ENCODE data around the gene CYP2A13.
"Not testable (repeated sequence)": the region's sequence is repeated elsewhere in the genome, so short reads cannot be mapped to it uniquely, and the experiment has no call there.

CYP2A13 gene

DNA sequence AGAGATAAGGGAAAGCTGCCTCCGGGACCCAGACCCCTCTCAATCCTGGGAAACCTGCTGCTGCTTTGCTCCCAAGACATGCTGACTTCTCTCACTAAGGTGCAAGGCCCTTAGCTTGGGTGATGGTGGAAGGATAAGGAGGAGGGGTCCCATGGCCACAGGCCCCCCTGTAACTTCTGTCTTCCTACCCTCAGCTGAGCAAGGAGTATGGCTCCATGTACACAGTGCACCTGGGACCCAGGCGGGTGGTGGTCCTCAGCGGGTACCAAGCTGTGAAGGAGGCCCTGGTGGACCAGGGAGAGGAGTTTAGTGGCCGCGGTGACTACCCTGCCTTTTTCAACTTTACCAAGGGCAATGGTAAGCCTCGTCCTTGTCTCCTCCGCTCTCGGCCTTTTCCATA is 28.0 kb downstream of the CYP2A13 start:
- in situ Hi-C loops (cut with MboI; ENCODE audit: low sequenced_read_pairs) = no loop called here

DNA sequence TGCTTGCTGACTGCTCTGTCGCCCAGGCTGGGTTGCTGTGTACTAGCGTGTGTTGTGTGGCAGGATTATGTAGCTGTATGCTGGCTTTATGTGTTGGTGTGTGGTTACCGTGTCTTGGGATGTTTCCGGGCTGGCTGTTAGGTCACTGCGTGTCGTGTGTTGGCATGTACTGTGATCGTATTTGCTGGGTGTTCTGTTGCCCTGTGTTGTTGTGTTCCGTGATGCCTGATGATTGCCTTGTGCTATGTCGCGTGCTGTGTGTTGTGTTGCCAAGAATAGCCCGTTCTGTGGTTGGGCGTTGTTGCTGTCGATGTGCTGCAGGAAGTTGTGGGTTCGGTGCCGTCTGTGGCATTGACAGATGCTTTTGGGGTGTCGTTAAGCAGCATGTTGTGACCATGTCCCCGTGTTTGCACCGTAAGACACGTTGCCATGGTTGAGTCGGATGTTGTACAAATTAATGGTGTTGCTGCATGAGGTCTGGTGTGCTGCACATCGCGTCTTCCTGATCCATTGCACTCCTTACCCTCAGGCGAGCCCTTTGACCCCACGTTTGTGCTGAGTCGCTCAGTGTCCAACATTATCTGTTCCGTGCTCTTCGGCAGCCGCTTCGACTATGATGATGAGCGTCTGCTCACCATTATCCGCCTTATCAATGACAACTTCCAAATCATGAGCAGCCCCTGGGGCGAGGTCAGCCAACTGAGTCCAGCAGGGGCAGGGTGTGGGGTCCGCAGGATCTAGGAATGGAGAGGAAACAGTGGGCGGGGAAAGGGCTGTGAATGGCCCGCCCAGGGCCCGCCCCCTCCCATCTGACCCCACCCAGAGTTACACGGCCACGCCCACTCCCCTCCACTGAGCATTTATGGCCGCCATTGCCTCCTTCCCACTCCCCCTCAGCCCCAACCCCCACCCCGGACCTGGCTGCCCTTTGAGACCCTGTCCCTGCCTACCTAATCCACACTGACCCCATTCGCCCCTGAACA is 33.0 kb downstream of the CYP2A13 start:
- in situ Hi-C loops (cut with MboI; ENCODE audit: low sequenced_read_pairs) = not testable (repeated sequence)

DNA sequence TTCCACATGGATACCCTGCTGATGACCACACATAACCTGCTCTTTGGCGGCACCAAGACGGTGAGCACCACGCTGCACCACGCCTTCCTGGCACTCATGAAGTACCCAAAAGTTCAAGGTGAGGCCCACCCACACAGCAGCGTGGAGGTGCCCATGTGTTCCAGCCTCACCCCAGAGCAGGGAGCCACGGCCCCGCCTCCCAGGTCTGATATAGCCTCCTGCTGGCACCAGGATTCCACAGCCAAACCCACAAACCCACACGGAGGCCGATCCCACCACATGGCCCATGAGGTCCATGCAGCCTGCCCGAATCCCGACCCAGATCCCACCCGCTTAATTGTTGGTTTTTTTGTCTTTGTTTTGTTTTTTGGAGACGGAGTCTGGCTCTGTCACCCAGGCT is 34.6 kb downstream of the CYP2A13 start:
- in situ Hi-C loops (cut with MboI; ENCODE audit: low sequenced_read_pairs) = not testable (repeated sequence)

DNA sequence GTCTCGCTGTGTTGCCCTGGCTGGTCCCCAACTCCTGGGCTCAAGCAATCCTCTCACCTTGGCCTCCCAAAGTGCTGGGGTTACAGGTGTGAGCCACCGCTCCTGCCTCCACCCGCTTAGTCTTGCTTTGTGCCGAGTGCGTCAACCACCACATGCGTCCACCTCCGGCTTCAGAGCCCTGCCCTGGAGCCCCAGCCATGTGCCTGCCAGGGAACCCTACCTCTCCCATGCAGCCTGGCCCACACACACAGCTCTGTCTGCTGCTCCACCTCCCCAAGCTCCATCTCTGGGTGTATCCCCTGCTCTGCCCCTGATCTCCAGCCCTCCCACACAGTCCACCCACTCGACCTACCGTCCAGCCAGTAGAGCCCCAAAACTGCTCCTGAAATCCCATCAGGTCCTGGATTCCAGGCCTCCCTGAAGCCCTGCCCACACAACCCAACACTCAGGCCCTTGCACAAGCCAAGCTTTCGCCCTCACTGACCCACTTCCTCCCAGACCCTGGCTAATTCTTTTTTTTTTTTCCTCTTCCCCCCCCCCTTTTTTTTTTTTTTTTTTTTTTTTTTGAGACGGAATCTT is 35.6 kb downstream of the CYP2A13 start:
- in situ Hi-C loops (cut with MboI; ENCODE audit: low sequenced_read_pairs) = no loop called here

DNA sequence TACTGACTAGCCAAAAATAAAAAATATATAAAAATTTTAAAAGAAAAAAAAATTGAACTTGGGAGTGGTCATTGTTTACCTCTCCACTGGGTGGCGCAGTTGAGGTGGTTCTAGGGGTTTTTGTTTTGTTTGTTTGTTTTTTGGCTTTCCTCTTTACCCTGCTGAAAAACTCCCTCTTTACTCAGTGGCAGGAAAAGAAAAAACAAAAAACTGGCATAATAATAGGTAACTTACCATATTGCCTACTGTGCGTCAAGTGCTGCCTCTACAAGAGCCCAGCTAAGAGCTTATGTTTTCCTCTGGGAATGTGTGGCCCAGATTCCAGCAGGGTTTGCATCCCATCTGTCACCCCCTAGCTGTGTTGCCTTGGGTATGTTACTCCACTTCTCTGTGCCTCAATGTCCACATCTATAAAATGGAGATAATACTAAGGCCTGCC is 38.5 kb downstream of the CYP2A13 start:
- in situ Hi-C loops (cut with MboI; ENCODE audit: low sequenced_read_pairs) = not testable (repeated sequence)

DNA sequence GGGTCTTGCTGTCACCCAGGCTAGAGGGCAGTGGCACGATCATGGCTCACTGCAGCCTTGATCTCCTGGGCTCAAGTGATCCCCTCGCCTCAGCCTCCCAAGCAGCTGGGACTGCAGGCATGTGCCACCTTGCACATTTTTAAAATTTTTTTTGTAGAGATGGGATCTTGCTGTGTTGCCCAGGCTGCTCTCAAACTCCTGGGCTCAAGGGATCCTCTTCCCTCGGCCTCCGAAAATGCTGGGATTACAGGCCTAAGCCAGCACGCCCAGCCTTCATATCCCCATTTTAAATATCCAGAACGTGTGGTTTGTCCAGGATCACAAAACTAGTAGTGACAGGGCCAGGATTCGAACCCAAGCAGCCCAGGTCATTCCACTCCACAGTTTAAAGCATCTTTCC is 39.1 kb downstream of the CYP2A13 start:
- in situ Hi-C loops (cut with MboI; ENCODE audit: low sequenced_read_pairs) = not testable (repeated sequence)

DNA sequence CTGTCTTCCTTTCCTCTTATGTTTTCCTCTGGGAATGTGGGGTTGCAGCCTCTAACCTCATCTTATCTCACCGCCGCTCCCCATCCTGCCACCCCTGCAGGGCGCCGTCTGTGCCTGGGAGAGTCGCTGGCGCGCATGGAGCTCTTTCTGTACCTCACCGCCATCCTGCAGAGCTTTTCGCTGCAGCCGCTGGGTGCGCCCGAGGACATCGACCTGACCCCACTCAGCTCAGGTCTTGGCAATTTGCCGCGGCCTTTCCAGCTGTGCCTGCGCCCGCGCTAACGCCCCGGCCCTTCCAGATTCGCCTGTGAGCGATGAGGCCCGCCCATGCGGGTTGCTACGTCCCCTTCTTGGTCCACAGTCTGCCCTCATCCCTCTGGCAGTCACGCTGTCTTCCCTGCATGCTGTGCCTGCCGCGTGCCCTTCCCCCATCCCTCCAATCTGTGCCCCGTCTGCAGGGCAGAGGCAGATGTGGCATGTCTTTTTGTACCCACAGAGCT is 39.6 kb downstream of the CYP2A13 start:
- in situ Hi-C loops (cut with MboI; ENCODE audit: low sequenced_read_pairs) = not testable (repeated sequence)

DNA sequence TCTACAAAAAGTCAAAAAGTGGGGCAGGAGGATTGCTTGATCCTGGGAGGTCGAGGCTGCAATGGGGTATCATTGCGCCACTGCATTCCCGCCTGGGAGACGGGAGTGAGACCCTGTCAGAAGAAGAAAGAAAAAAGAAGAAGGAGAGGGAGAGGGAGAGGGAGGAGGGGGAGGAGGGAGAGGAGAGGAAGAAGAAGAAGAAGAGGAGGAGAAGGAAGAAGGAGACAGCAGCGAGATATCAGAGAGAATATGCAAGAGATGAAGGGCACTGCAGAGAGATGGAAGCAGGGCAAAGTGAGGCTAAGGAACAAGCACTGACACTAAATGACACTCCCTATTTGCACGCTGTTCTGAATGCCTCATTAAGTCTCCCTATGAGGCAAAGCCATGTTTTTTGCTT is 40.4 kb downstream of the CYP2A13 start:
- in situ Hi-C loops (cut with MboI; ENCODE audit: low sequenced_read_pairs) = no loop called here

DNA sequence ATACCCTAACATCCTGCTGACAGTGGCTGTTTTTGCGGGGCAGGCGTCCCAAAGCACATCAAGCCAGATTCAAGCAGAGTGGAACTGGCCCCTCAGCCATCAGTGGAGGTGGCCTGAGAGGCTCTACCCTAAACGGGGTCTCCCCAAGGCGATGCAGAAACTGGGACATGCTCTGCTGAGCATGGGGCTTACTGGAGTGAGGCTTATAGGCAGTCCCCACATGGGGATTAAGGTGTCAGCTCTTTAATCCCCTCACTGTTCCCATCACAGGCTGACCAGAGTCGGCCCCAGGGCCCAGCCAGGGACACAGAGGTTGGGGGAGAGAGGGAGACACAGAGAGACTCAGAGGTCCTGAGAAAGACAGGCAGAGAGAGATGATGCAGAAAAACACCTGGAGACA is 42.9 kb downstream of the CYP2A13 start:
- in situ Hi-C loops (cut with MboI; ENCODE audit: low sequenced_read_pairs) = no loop called here

DNA sequence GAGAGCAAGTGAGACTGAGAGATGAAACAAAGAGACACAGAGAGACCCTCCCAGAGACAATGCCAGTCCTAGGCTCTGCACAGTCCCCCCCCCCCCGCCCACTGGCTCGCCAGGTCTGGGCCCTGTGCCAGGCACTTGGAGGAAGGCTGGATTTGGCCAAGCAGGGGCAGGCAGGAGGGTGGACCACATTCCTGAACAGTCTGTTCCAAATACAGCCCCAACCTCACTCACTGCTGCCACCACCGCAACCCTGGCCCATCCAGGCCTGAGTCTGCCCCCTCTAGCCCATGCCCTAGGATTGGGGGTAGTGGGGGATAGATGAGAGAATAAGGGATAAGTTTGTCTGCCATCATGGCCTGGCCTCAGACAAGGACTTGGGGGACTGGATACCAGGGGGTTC is 45.0 kb downstream of the CYP2A13 start:
- in situ Hi-C loops (cut with MboI; ENCODE audit: low sequenced_read_pairs) = no loop called here

DNA sequence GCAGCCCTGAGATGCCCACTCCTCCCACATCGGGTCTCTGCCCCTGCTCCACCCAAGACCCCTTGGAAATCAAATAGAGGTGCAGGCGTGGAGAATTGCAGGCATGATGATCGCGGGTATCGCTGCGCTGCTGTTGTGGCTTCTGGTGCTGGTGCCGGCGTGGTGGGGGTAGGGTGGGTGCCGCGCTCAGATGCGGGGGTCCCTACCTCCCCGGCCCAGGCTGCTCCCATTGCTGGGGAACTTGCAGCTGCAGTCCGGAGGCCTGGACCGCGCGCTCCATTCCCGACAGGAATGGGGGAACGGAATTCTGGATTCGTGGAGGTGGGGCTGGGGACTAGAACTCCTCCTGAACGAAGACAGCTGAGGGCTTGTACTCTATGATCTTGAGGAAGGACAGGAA is 46.4 kb downstream of the CYP2A13 start:
- in situ Hi-C loops (cut with MboI; ENCODE audit: low sequenced_read_pairs) = no loop called here

DNA sequence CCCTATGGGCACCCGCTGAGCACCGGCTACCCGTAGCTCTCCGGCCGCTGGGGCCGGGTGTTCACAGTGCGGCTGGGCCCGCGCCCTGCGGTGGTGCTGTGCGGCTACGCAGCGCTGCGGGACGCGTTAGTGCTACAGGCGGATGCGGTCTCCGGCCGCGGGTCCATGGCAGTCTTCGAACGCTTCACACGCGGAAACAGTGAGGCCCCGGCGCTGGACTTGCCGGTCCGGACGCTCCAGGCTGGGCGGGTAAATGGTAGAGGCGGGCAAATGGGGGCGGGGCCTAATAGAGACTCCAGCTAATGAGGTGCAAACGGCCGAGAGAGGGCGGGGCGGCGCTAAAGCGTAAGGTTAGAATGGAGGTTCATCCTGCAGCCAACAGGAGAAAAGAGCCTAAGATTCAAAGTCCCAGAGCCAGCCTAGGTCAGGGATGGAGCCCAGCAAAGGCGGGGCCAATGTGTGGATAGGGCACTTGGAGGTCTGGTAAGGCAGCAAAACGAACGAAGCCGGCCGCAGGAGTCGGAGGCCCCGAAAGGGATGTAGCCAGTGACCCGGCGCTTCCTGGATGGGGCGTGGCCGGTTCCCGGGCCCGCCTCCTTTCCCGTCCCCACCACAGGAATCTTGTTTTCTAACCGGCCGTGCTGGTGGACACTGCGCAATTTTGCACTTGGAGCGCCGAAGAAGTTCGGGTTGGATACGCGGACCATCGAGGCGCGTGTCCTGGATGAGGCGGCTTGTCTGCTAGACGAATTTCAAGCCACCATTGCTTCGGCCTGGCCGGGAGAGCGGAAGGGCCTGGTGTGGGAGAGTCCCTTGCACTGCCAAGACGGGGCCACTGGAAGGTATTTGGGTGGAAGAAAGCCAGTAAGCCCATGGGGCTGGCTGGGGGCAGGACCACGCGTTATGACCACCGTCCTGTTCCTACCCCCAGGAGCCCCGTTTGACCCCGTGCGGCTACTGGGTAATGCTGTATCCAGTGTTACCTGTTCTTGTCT is 47.4 kb downstream of the CYP2A13 start:
- in situ Hi-C loops (cut with MboI; ENCODE audit: low sequenced_read_pairs) = not testable (repeated sequence)

DNA sequence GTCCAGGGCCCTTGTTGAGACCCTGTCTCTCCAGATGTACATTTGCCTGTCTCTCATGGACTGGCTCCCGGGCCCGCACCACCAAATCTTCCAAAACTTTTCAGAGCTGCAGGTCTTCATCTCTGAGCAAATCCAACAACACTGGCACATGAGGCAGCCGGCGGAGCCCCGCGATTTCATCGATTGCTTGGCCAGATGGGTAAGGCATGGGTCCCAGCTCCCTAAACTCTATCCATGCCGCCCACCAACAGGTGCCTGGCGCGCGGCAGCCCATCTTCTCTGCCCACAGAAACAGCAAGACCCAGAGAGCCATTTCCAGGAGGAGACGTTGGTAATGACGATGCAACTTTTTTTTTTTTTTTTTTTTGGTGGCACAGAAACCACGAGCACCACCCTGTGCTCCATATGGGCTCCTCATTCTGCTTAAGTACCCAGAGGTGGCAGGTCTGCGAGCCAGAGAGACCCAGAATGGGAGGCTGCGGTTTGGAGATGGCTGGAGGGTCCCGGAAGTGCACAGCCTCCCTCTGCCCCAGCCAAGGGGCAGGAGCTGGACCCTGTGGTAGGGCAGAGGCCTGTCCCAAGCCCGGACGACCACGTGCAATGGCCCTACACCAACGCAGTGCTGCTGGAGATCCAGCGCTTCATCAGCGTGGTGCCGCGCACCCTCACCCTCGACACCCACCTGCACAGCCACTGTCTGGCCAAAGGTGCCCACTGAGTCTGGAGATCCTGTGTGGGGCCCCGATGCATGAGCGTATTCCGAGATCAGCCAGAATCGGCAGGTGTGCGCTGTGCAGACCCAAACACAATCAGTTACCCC is 48.6 kb downstream of the CYP2A13 start:
- in situ Hi-C loops (cut with MboI; ENCODE audit: low sequenced_read_pairs) = no loop called here

DNA sequence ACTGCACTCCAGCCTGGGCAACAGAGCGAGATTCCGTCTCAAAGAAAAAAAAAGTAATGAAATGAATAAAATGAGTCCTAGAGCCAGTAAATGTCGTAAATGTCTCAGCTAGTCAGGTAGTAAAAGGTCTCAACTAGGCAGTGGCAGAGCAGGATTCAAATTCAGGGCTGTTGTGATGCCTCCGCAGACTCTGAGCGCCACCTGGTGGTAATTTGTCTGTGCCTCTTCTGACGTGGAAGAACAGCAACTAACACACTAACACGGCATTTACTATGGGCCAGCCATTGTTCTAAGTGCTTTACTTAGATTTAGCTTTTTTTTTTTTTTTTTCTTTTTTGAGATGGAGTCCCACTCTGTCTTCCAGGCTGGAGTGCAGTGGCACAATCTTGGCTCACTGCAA is 56.2 kb downstream of the CYP2A13 start:
- in situ Hi-C loops (cut with MboI; ENCODE audit: low sequenced_read_pairs) = no loop called here
